Measurements from ENCODE around the gene NEK9.
A peak's percentile ranks its signal among the peaks of the same experiment; 100 is the strongest.

The NEK9 gene

GRCh38 chr14:75060420-75060819, 66.4 kb downstream of the NEK9 start:
- no peak for TF ChIP-seq CTCF (IDR thresholded peaks at IDR 0.05; ENCODE audit: borderline replicate concordance, insufficient read depth, low read depth, low read length)
- H3K4me3 ChIP-seq (ENCODE audit: low read depth, low read length): no peak overlapping the region

- no peak for TF ChIP-seq CTCF (IDR thresholded peaks at IDR 0.05; ENCODE audit: borderline replicate concordance, insufficient read depth, low read depth, low read length)
- no peak overlapping the region for H3K4me3 ChIP-seq (ENCODE audit: low read depth, low read length)
Observed at GRCh38 chr14:75059642-75060041, 67.2 kb downstream of the NEK9 start.

- no peak overlapping the region for H3K4me3 ChIP-seq (ENCODE audit: low read depth, low read length)
- no peak for TF ChIP-seq CTCF (IDR thresholded peaks at IDR 0.05; ENCODE audit: borderline replicate concordance, insufficient read depth, low read depth, low read length)
Observed at GRCh38 chr14:75054421-75054820, 72.4 kb downstream of the NEK9 start.

- TF ChIP-seq CTCF (IDR thresholded peaks at IDR 0.05; ENCODE audit: borderline replicate concordance, insufficient read depth, low read depth, low read length): no peak
- no peak overlapping the region for H3K4me3 ChIP-seq (ENCODE audit: low read depth, low read length)
Observed at GRCh38 chr14:75053396-75054291, 73.2 kb downstream of the NEK9 start.

GRCh38 chr14:75051556-75051899, 75.3 kb downstream of the NEK9 start:
- no peak for TF ChIP-seq CTCF (IDR thresholded peaks at IDR 0.05; ENCODE audit: borderline replicate concordance, insufficient read depth, low read depth, low read length)
- H3K4me3 ChIP-seq (ENCODE audit: low read depth, low read length): peak overlapping the region; percentile 72

- no peak for TF ChIP-seq CTCF (IDR thresholded peaks at IDR 0.05; ENCODE audit: borderline replicate concordance, insufficient read depth, low read depth, low read length)
- peak within 1 kb of the TSS; percentile 72 for H3K4me3 ChIP-seq (ENCODE audit: low read depth, low read length)
Observed at GRCh38 chr14:75050852-75051555, 75.8 kb downstream of the NEK9 start, which contains the start of gene MLH3. TSS of gene MLH3 (minus strand) at chr14:75051467. CDS start at chr14:75049655, 1,812 bp downstream.
